Keratinocyte (primary cell): ENCODE measurements around the gene GSTA1. TPM values are rescaled to one million over a fixed set of nuclear protein-coding genes. Genes with fewer than 3 reads are reported as not detected.

Experiments used
- DNase-seq: peaks from one replicate; pipeline ENCODE4 v3.0.0-alpha.2; 2011; ENCODE audit warnings: low read depth, missing footprints, low spot score
- FAIRE-seq: peaks from 2 replicates; lab custom pipeline; 2011; peaks lifted over from hg19 to GRCh38; lab: Jason Lieb, UNC
- H2AFZ ChIP-seq: 2 replicates; pipeline ENCODE4 v1.6.0; 2012; ENCODE audit warnings: low read length, control low read depth, inconsistent platforms; ENCODE audit not compliant: control insufficient read depth
- H3K27ac ChIP-seq: 2 replicates; pipeline ENCODE4 v1.5.1; 2011; ENCODE audit warnings: low read length; ENCODE audit not compliant: control insufficient read depth, insufficient read depth
- H3K27me3 ChIP-seq: 3 replicates; pipeline ENCODE4 v1.6.0; 2011; ENCODE audit warnings: low read length; ENCODE audit not compliant: control insufficient read depth, insufficient read depth; ENCODE audit errors: extremely low read depth
- H3K36me3 ChIP-seq, 2 experiments: 2 replicates in 1 of 2; 3 replicates in 1 of 2; pipeline ENCODE4 v1.5.1; 2011; ENCODE audit warnings: low read length in 2 of 2, mild to moderate bottlenecking in 1 of 2; ENCODE audit not compliant: control insufficient read depth in 2 of 2, insufficient read depth in 2 of 2; ENCODE audit errors: extremely low read depth in 1 of 2
- H3K4me1 ChIP-seq: 3 replicates; pipeline ENCODE4 v1.5.1; 2011; ENCODE audit warnings: low read length; ENCODE audit not compliant: control insufficient read depth, insufficient read depth; ENCODE audit errors: extremely low read depth
- H3K4me2 ChIP-seq: 3 replicates; pipeline ENCODE4 v1.6.0; 2011; ENCODE audit warnings: low read depth, low read length; ENCODE audit not compliant: control insufficient read depth, insufficient read depth; ENCODE audit errors: extremely low read depth
- H3K4me3 ChIP-seq, 3 experiments: fragments of 200-600 bp in 1 of 3; sonication (generic) in 1 of 3; 2 replicates in 2 of 3; 3 replicates in 1 of 3; pipeline ENCODE4 v1.5.1; 2011 to 2016; ENCODE audit warnings: low read length in 3 of 3, mild to moderate bottlenecking in 3 of 3, control low read depth in 2 of 3, inconsistent platforms in 1 of 3, low read depth in 1 of 3, mixed read lengths in 1 of 3, mixed run types in 1 of 3, moderate library complexity in 1 of 3; ENCODE audit not compliant: control insufficient read depth in 2 of 3, insufficient read depth in 2 of 3; ENCODE audit errors: extremely low read depth in 1 of 3
- H3K79me2 ChIP-seq: 2 replicates; pipeline ENCODE4 v1.6.0; 2012; ENCODE audit warnings: low read length; ENCODE audit not compliant: control insufficient read depth, insufficient read depth
- H3K9ac ChIP-seq: 3 replicates; pipeline ENCODE4 v1.6.0; 2011; ENCODE audit warnings: low read length; ENCODE audit not compliant: control insufficient read depth, insufficient read depth; ENCODE audit errors: extremely low read depth
- H3K9me1 ChIP-seq: 3 replicates; pipeline ENCODE4 v1.6.0; 2011; ENCODE audit warnings: low read length; ENCODE audit not compliant: control insufficient read depth, insufficient read depth; ENCODE audit errors: extremely low read depth
- H3K9me3 ChIP-seq: 2 replicates; pipeline ENCODE4 v1.5.1; 2012; ENCODE audit warnings: low read depth, low read length; ENCODE audit not compliant: control insufficient read depth
- H4K20me1 ChIP-seq: 3 replicates; pipeline ENCODE4 v1.6.0; 2011; ENCODE audit warnings: low read length; ENCODE audit not compliant: control insufficient read depth, insufficient read depth; ENCODE audit errors: extremely low read depth
- CTCF ChIP-seq, 3 experiments: IDR thresholded peaks in 1 of 3; conservative IDR thresholded peaks in 1 of 3; optimal IDR thresholded peaks in 1 of 3; 2 replicates in 2 of 3; 3 replicates in 1 of 3; pipeline versions ENCODE3 to v1.5.1; 2011; ENCODE audit warnings: low read length in 3 of 3, mild to moderate bottlenecking in 3 of 3, moderate library complexity in 2 of 3, control low read depth in 1 of 3, inconsistent platforms in 1 of 3; ENCODE audit not compliant: insufficient read depth in 2 of 3; ENCODE audit errors: extremely low read depth in 1 of 3
- EZH2 ChIP-seq: IDR thresholded peaks from one replicate; pipeline ENCODE4 v1.6.1; 2012; ENCODE audit warnings: inconsistent platforms, mild to moderate bottlenecking, low read length, moderate library complexity
- dilution Hi-C: fragments of 300-500 bp; cut with MboI; formaldehyde crosslinking; loops from one replicate; pipeline ENCODE4 v1.7.0; 2020; ENCODE audit warnings: low sequenced_read_pairs; ENCODE audit not compliant: extremely low pct_ligation_motif_present
- polyA plus RNA-seq, 5 experiments: library from polyadenylated mRNA; depleted of rRNA in 3 of 5; stranded (reverse) in 3 of 5; stranded (forward) in 1 of 5; unstranded in 1 of 5; fragments of >200 nt; gene quantifications; 1 replicate in 1 of 5; 2 replicates in 3 of 5; 3 replicates in 1 of 5; pipeline versions ENCODE4 v1.2.1 to v1.2.3, GENCODE V29; 2011 to 2012; ENCODE audit warnings: missing spikeins in 2 of 5, low read depth in 1 of 5, low replicate concordance in 1 of 5

Gene GSTA1
- polyA plus RNA-seq, 1 donor (not counting 4 experiments of a cell fraction or from before 2014, with no cell fraction given): not detected

- no peak for DNase-seq
- no peaks in the 10 kb centered on the region for H3K4me1 ChIP-seq
- no peak overlapping the region for H3K4me3 ChIP-seq
- H4K20me1 ChIP-seq: no peaks in the 10 kb centered on the region
- H3K9me1 ChIP-seq: no peaks in the 10 kb centered on the region
- H2AFZ ChIP-seq: no peak overlapping the region
- dilution Hi-C loops: no loop called here
- H3K27me3 ChIP-seq: no peaks in the 10 kb centered on the region
- no peak overlapping the region for H3K27ac ChIP-seq
- H3K9me3 ChIP-seq: no peaks in the 10 kb centered on the region
- H3K4me2 ChIP-seq: no peak overlapping the region
- no peak overlapping the region for H3K9ac ChIP-seq
- no peaks in the 10 kb centered on the region for H3K36me3 ChIP-seq
- no peaks in the 10 kb centered on the region for H3K79me2 ChIP-seq
- no peak for FAIRE-seq
- TF ChIP-seq EZH2 (no peak), CTCF (optimal IDR thresholded peaks at IDR 0.05 in 1 of 3, IDR thresholded peaks at IDR 0.05 in 1 of 3, conservative IDR thresholded peaks at IDR 0.05 in 1 of 3; ENCODE audit: extremely low read depth in 1 of 3, insufficient read depth in 2 of 3, low read length in 3 of 3) (no peak)
Observed at GRCh38 chr6:52808660-52809059, 5.0 kb upstream of the GSTA1 start.

- no peak for FAIRE-seq
- H3K79me2 ChIP-seq: no peaks in the 10 kb centered on the region
- H3K4me3 ChIP-seq: no peak overlapping the region
- H4K20me1 ChIP-seq: no peaks in the 10 kb centered on the region
- no peaks in the 10 kb centered on the region for H3K36me3 ChIP-seq
- dilution Hi-C loops: no loop called here
- no peak overlapping the region for H3K9ac ChIP-seq
- peaks cover 4% of the 10 kb centered on the region for H3K27me3 ChIP-seq
- no peaks in the 10 kb centered on the region for H3K4me1 ChIP-seq
- H3K4me2 ChIP-seq: no peak overlapping the region
- H3K9me3 ChIP-seq: no peaks in the 10 kb centered on the region
- no peak for DNase-seq
- no peaks in the 10 kb centered on the region for H3K9me1 ChIP-seq
- no peak overlapping the region for H2AFZ ChIP-seq
- H3K27ac ChIP-seq: no peak overlapping the region
- TF ChIP-seq CTCF (optimal IDR thresholded peaks at IDR 0.05 in 1 of 3, IDR thresholded peaks at IDR 0.05 in 1 of 3, conservative IDR thresholded peaks at IDR 0.05 in 1 of 3; ENCODE audit: extremely low read depth in 1 of 3, insufficient read depth in 2 of 3, low read length in 3 of 3): no peak
- no peak for TF ChIP-seq EZH2
Observed at GRCh38 chr6:52802806-52803205, 810 bp downstream of the GSTA1 start.
